Fibroblast of mammary gland (primary cell): ENCODE data around the gene FAM151A.

ENCODE experiments used
- DNase-seq: peaks from one replicate; pipeline ENCODE4 v3.0.0-alpha.2; 2010; ENCODE audit warnings: low read depth
- H3K4me3 ChIP-seq: 2 replicates; pipeline ENCODE4 v1.5.1; 2011; ENCODE audit warnings: low read depth, mild to moderate bottlenecking, low read length, moderate library complexity; ENCODE audit not compliant: control insufficient read depth
- TF ChIP-seq, protein P1 (sequence below): conservative IDR thresholded peaks from 2 replicates; pipeline ENCODE4 v1.5.1; 2011; ENCODE audit warnings: low read depth, low read length, inconsistent platforms; ENCODE audit not compliant: control insufficient read depth, insufficient read depth

The FAM151A gene

GRCh38 chr1:54664364-54664763, 41.0 kb upstream of the FAM151A start:
- TF ChIP-seq, protein P1, sequence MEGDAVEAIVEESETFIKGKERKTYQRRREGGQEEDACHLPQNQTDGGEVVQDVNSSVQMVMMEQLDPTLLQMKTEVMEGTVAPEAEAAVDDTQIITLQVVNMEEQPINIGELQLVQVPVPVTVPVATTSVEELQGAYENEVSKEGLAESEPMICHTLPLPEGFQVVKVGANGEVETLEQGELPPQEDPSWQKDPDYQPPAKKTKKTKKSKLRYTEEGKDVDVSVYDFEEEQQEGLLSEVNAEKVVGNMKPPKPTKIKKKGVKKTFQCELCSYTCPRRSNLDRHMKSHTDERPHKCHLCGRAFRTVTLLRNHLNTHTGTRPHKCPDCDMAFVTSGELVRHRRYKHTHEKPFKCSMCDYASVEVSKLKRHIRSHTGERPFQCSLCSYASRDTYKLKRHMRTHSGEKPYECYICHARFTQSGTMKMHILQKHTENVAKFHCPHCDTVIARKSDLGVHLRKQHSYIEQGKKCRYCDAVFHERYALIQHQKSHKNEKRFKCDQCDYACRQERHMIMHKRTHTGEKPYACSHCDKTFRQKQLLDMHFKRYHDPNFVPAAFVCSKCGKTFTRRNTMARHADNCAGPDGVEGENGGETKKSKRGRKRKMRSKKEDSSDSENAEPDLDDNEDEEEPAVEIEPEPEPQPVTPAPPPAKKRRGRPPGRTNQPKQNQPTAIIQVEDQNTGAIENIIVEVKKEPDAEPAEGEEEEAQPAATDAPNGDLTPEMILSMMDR = no peak
- no peak for DNase-seq
- no peak overlapping the region for H3K4me3 ChIP-seq

DNA sequence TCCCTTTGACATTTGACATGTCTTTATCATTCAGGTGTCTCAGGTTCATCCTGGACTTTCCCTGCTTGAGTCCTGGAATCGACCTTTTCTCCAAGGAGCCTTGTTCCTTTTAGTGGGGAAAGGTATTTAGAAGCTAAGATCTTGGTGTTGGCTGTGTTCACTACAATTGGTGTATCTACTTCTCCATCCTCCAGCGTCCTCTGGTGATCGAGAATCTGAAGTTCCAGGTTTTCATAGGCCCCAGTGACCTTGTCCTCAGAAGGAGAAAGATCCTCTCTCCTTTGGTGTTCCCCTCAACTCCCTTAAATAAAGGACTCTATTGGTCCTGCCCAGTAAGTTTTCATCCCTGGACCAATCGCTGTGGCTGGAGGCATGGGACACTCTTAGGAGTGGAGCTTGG, 40.4 kb upstream of the FAM151A start:
- H3K4me3 ChIP-seq = no peak overlapping the region
- DNase-seq = no peak
- TF ChIP-seq, protein P1 = no peak

- TF ChIP-seq, protein P1 = no peak
- no peak for DNase-seq
- H3K4me3 ChIP-seq = no peak overlapping the region
Observed at GRCh38 chr1:54658164-54658913, 35.0 kb upstream of the FAM151A start.

- no peak for DNase-seq
- no peak overlapping the region for H3K4me3 ChIP-seq
- TF ChIP-seq, protein P1 = no peak
Observed at GRCh38 chr1:54653036-54653435, 29.7 kb upstream of the FAM151A start.

GRCh38 chr1:54652168-54652567, 28.8 kb upstream of the FAM151A start:
- TF ChIP-seq, protein P1 = no peak
- no peak overlapping the region for H3K4me3 ChIP-seq
- DNase-seq = no peak

GRCh38 chr1:54651608-54652007, 28.3 kb upstream of the FAM151A start:
- TF ChIP-seq, protein P1 = no peak
- DNase-seq = no peak
- H3K4me3 ChIP-seq = no peak overlapping the region
